ENCODE results near the gene SLC22A1. TPM values are rescaled to one million over a fixed set of nuclear protein-coding genes. Genes with fewer than 3 reads are reported as not detected.

The SLC22A1 gene
- total and polyA plus RNA-seq, 2 of the 4 experiments (the other 2 are of a cell fraction): 0.10 TPM; not detected in 1

DNA sequence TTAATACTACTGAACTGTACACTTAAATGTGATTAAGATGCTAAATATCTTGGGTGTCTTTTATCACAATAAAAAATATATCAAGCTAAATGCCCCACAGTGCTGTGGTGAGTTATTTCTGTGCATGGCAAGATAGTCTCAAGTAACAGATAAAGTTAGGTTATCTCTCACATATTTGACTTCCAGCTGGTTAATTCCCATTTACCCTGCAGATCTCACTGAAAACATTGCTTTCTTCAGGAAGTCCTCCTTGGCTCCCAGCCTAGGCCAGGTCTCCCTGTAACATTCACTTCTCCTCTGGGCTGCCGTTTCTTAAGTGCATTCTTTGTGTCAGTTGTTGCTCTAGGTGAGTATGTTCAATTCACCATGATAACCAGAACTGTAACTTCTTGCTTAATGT, 59.1 kb downstream of the SLC22A1 start:
- no peak for ATAC-seq (ENCODE audit: low read depth)
- no peak overlapping the region for H2BK15ac ChIP-seq (ENCODE audit: low read depth, low read length)
- dilution Hi-C loops (cut with HindIII; ENCODE audit: low sequenced_read_pairs, unreplicated experiment): no loop called here

More for the DNA sequence above, 59.1 kb downstream of the SLC22A1 start:
- Histone ChIP-seq H2BK120ac (ENCODE audit: low read depth, low read length) (no peak overlapping the region), H3K9me1 (ENCODE audit: insufficient read depth, low read length) (no peaks in the 10 kb centered on the region), H3K18ac (ENCODE audit: low read depth, low read length) (no peak overlapping the region), H4K91ac (ENCODE audit: insufficient read depth, low read depth, low read length) (no peak overlapping the region), H2AFZ (replicated peaks; ENCODE audit: low read length, poor library complexity) (no peak overlapping the region), H3K9me3 (ENCODE audit: control insufficient read depth, insufficient read depth, low read length) (no peaks in the 10 kb centered on the region), H2BK5ac (ENCODE audit: low read depth, low read length, poor library complexity, severe bottlenecking) (no peak overlapping the region), H3K4me1 (ENCODE audit: control insufficient read depth, insufficient read depth, low read length) (no peaks in the 10 kb centered on the region), H3K23ac (ENCODE audit: low read depth, low read length) (no peak overlapping the region), H4K8ac (ENCODE audit: low read depth in 2 of 2, low read length in 2 of 2) (no peak overlapping the region), H2AK9ac (replicated peaks; ENCODE audit: low read depth, low read length, poor library complexity) (no peak overlapping the region), H3K79me1 (ENCODE audit: low read depth in 1 of 2, low read length in 2 of 2) (no peaks in the 10 kb centered on the region), H3K9ac (ENCODE audit: low read depth, low read length) (no peak overlapping the region), H3K27me3 (ENCODE audit: control insufficient read depth, insufficient read depth, low read length) (no peaks in the 10 kb centered on the region), H2BK20ac (ENCODE audit: low read depth, low read length) (no peak overlapping the region), H2AK5ac (ENCODE audit: low read depth, low read length) (no peak overlapping the region), H4K20me1 (ENCODE audit: insufficient read depth, low read length) (no peaks in the 10 kb centered on the region), H3K4ac (ENCODE audit: low read depth, low read length) (no peak overlapping the region), H3K56ac (ENCODE audit: extremely low read depth, insufficient read depth, low read length) (no peak overlapping the region), H3K36me3 (ENCODE audit: control insufficient read depth, insufficient read depth, low read length) (no peaks in the 10 kb centered on the region), H3K14ac (replicated peaks; ENCODE audit: low read depth, low read length) (no peak overlapping the region), H3K27ac (ENCODE audit: insufficient read depth, low read length) (no peak overlapping the region), H3K4me3 (ENCODE audit: insufficient read depth, low read depth, low read length) (no peak overlapping the region), H4K5ac (ENCODE audit: low read depth, low read length) (no peak overlapping the region), H3K4me2 (ENCODE audit: low read depth, low read length) (no peak overlapping the region)
- POLR2A ChIA-PET (ENCODE audit: unreplicated experiment): no interaction called here
- intact Hi-C loops (cut with micrococcal nuclease) (no loop called here), in situ Hi-C loops (cut with MboI; ENCODE audit: low sequenced_read_pairs) (no loop called here)
- no peak for TF ChIP-seq FOS (IDR thresholded peaks at IDR 0.05; ENCODE audit: low read depth, low read length)
- TF ChIP-seq, protein P1, sequence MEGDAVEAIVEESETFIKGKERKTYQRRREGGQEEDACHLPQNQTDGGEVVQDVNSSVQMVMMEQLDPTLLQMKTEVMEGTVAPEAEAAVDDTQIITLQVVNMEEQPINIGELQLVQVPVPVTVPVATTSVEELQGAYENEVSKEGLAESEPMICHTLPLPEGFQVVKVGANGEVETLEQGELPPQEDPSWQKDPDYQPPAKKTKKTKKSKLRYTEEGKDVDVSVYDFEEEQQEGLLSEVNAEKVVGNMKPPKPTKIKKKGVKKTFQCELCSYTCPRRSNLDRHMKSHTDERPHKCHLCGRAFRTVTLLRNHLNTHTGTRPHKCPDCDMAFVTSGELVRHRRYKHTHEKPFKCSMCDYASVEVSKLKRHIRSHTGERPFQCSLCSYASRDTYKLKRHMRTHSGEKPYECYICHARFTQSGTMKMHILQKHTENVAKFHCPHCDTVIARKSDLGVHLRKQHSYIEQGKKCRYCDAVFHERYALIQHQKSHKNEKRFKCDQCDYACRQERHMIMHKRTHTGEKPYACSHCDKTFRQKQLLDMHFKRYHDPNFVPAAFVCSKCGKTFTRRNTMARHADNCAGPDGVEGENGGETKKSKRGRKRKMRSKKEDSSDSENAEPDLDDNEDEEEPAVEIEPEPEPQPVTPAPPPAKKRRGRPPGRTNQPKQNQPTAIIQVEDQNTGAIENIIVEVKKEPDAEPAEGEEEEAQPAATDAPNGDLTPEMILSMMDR (conservative IDR thresholded peaks at IDR 0.05; ENCODE audit: low read depth, low read length): no peak
- TF ChIP-seq SMC3 (IDR thresholded peaks at IDR 0.05; ENCODE audit: low read depth, low read length): no peak
- TF ChIP-seq, protein P2, sequence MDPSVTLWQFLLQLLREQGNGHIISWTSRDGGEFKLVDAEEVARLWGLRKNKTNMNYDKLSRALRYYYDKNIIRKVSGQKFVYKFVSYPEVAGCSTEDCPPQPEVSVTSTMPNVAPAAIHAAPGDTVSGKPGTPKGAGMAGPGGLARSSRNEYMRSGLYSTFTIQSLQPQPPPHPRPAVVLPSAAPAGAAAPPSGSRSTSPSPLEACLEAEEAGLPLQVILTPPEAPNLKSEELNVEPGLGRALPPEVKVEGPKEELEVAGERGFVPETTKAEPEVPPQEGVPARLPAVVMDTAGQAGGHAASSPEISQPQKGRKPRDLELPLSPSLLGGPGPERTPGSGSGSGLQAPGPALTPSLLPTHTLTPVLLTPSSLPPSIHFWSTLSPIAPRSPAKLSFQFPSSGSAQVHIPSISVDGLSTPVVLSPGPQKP (IDR thresholded peaks at IDR 0.05; ENCODE audit: borderline replicate concordance, low read depth, low read length): no peak
- TF ChIP-seq CEBPB (IDR thresholded peaks at IDR 0.05; ENCODE audit: low read depth, low read length): no peak
- no peak for TF ChIP-seq MAZ (IDR thresholded peaks at IDR 0.05; ENCODE audit: borderline replicate concordance, low read depth, low read length)
- no peak for TF ChIP-seq CHD1 (IDR thresholded peaks at IDR 0.05; ENCODE audit: low read depth, low read length)
- TF ChIP-seq RAD21 (IDR thresholded peaks at IDR 0.05; ENCODE audit: low read length): no peak
- no peak for TF ChIP-seq NFE2L2 (IDR thresholded peaks at IDR 0.05; ENCODE audit: low read depth, low read length)
- TF ChIP-seq RFX5 (IDR thresholded peaks at IDR 0.05; ENCODE audit: low read depth, low read length): no peak
- TF ChIP-seq RCOR1 (IDR thresholded peaks at IDR 0.05; ENCODE audit: insufficient replicate concordance, low read length): no peak
- TF ChIP-seq BHLHE40 (IDR thresholded peaks at IDR 0.05; ENCODE audit: low read depth, low read length): no peak
- no peak for TF ChIP-seq MAFK (IDR thresholded peaks at IDR 0.05; ENCODE audit: low read depth, low read length)
- TF ChIP-seq MXI1 (IDR thresholded peaks at IDR 0.05; ENCODE audit: borderline replicate concordance, low read depth, low read length): no peak
- no peak for TF ChIP-seq POLR2A (IDR thresholded peaks at IDR 0.05; ENCODE audit: low read depth, low read length)
- TF ChIP-seq, protein P3, sequence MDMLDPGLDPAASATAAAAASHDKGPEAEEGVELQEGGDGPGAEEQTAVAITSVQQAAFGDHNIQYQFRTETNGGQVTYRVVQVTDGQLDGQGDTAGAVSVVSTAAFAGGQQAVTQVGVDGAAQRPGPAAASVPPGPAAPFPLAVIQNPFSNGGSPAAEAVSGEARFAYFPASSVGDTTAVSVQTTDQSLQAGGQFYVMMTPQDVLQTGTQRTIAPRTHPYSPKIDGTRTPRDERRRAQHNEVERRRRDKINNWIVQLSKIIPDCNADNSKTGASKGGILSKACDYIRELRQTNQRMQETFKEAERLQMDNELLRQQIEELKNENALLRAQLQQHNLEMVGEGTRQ (IDR thresholded peaks at IDR 0.05; ENCODE audit: low read depth, low read length): no peak
- DNase-seq: no peak
- WGBS, 2 experiments (ENCODE audit: extremely low coverage in 2 of 2, insufficient read length in 1 of 2): no CpG with 5 or more reads among the region's 1 CpG
- CTCF ChIA-PET: no interaction called here
- BruUV-seq (replicated peaks): no TSS peak
